Sigmoid colon (tissue), 4 donors: ENCODE results near the gene MSANTD3.

Experiments
- CTCF ChIP-seq, 4 experiments: fragments of 450-650 bp in 3 of 4; fragments of 200-600 bp in 1 of 4; IDR thresholded peaks; one replicate each; pipeline ENCODE4 v1.5.1; 2016 to 2019; ENCODE audit warnings: antibody characterized with exemption in 4 of 4, mild to moderate bottlenecking in 3 of 4, moderate library complexity in 2 of 4
- EP300 ChIP-seq, 4 donors: sonication (generic); formaldehyde crosslinking; IDR thresholded peaks; one replicate each; pipeline ENCODE4 v1.6.1; 2017; ENCODE audit warnings: antibody characterized with exemption in 4 of 4

- TF ChIP-seq CTCF (IDR thresholded peaks at IDR 0.05) (no peak), EP300 (IDR thresholded peaks at IDR 0.05) (no peak)
Measured at GRCh38 chr9:100411472-100412283, 15.3 kb upstream of the MSANTD3 start.
